ENCODE measurements around the gene OR4D2.

Gene OR4D2

GRCh38 chr17:58176200-58176599 is 9.4 kb downstream of the OR4D2 start:
- no peak for DNase-seq (ENCODE audit: extremely low spot score)
- ChIA-PET POLR2A (no interaction called here), CTCF (no interaction called here)
- TF ChIP-seq FOXK2 (IDR thresholded peaks at IDR 0.05) (no peak), NFRKB (IDR thresholded peaks at IDR 0.05) (no peak), CTBP1 (IDR thresholded peaks at IDR 0.05; ENCODE audit: borderline replicate concordance) (no peak), SP1 (IDR thresholded peaks at IDR 0.05) (no peak), L3MBTL2 (conservative IDR thresholded peaks at IDR 0.05) (no peak), HDGF (IDR thresholded peaks at IDR 0.05; ENCODE audit: borderline replicate concordance) (no peak), LEF1 (IDR thresholded peaks at IDR 0.05; ENCODE audit: borderline replicate concordance) (no peak), ZNF384 (IDR thresholded peaks at IDR 0.05) (no peak), BHLHE40 (IDR thresholded peaks at IDR 0.05; ENCODE audit: borderline replicate concordance) (no peak), FOXA1 (IDR thresholded peaks at IDR 0.05) (no peak), ELF4 (IDR thresholded peaks at IDR 0.05) (no peak), SUZ12 (IDR thresholded peaks at IDR 0.05) (no peak), TARDBP (IDR thresholded peaks at IDR 0.05) (no peak), ARNT (IDR thresholded peaks at IDR 0.05) (no peak)
- TF ChIP-seq, protein P1, sequence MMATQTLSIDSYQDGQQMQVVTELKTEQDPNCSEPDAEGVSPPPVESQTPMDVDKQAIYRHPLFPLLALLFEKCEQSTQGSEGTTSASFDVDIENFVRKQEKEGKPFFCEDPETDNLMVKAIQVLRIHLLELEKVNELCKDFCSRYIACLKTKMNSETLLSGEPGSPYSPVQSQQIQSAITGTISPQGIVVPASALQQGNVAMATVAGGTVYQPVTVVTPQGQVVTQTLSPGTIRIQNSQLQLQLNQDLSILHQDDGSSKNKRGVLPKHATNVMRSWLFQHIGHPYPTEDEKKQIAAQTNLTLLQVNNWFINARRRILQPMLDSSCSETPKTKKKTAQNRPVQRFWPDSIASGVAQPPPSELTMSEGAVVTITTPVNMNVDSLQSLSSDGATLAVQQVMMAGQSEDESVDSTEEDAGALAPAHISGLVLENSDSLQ (IDR thresholded peaks at IDR 0.05) = no peak

GRCh38 chr17:58181796-58182195 is 15.0 kb downstream of the OR4D2 start:
- TF ChIP-seq LEF1 (IDR thresholded peaks at IDR 0.05; ENCODE audit: borderline replicate concordance) (no peak), FOXM1 (IDR thresholded peaks at IDR 0.05; ENCODE audit: borderline replicate concordance) (no peak), TARDBP (IDR thresholded peaks at IDR 0.05) (no peak), HDGF (IDR thresholded peaks at IDR 0.05; ENCODE audit: borderline replicate concordance) (no peak), ELF4 (IDR thresholded peaks at IDR 0.05) (no peak), SUZ12 (IDR thresholded peaks at IDR 0.05) (no peak), NFRKB (IDR thresholded peaks at IDR 0.05) (no peak), CTBP1 (IDR thresholded peaks at IDR 0.05; ENCODE audit: borderline replicate concordance) (no peak), BHLHE40 (IDR thresholded peaks at IDR 0.05; ENCODE audit: borderline replicate concordance) (no peak), SP1 (IDR thresholded peaks at IDR 0.05) (no peak)
- CTCF ChIA-PET = no interaction called here
- DNase-seq (ENCODE audit: extremely low spot score) = no peak
- POLR2A ChIA-PET = no interaction called here

- CTCF ChIA-PET = no interaction called here
- DNase-seq (ENCODE audit: extremely low spot score) = no peak
These were observed 16.7 kb downstream of the OR4D2 start for GRCh38 chr17:58183514-58183913.

DNA sequence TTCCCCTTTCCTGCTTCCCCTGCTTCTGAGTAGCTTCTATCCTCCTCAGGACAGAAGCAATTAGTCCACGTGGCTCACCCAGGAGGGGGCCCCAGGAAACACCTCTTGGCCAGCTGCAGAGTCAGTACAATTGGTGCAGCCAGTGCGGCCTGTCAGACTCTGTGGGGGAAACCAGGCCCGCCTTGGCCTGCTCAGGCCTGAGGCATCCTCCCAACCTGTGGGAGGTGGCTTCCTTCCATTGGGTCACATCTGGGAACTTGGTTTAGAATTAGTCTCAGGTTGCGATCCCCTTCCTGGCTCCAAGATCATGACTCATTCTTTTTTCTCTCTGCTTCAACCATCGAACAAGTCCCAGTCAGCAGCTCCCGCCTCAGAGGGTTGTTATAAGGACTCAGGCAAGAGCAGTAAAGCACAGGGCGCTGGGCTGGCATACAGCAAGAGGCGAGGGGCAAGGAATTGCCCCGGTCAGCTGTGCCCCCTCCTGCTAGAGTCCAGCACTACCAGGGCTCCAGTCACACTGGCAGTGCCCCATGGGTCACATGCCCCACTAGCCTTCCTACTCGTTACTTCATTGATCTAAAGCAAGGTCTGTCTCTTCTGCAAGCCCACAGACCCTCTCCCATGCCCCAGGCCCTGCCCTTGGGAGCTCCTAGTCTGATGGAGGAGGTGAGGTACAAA is 17.7 kb downstream of the OR4D2 start:
- TF ChIP-seq FOXM1 (IDR thresholded peaks at IDR 0.05; ENCODE audit: borderline replicate concordance) = no peak
- no peak for TF ChIP-seq ELF4 (IDR thresholded peaks at IDR 0.05)
- TF ChIP-seq CTBP1 (IDR thresholded peaks at IDR 0.05; ENCODE audit: borderline replicate concordance) = no peak
- CTCF ChIA-PET = interaction anchor here (0.6 to 0.8 kb wide), 2 partner anchors 16 to 69 kb away, joined by 4 read pairs; no protein-coding TSS in a partner anchor
- peak; percentile 22 for DNase-seq (ENCODE audit: extremely low spot score)
- POLR2A ChIA-PET = no interaction called here

More at GRCh38 chr17:58183514-58183913, 16.7 kb downstream of the OR4D2 start:
- POLR2A ChIA-PET = no interaction called here
- TF ChIP-seq FOXK2 (IDR thresholded peaks at IDR 0.05) (no peak), HDGF (IDR thresholded peaks at IDR 0.05; ENCODE audit: borderline replicate concordance) (no peak), ZNF384 (IDR thresholded peaks at IDR 0.05) (no peak), FOXM1 (IDR thresholded peaks at IDR 0.05; ENCODE audit: borderline replicate concordance) (no peak), L3MBTL2 (conservative IDR thresholded peaks at IDR 0.05) (no peak), TARDBP (IDR thresholded peaks at IDR 0.05) (no peak), ARNT (IDR thresholded peaks at IDR 0.05) (no peak), SUZ12 (IDR thresholded peaks at IDR 0.05) (no peak), FOXA1 (IDR thresholded peaks at IDR 0.05) (no peak), CTBP1 (IDR thresholded peaks at IDR 0.05; ENCODE audit: borderline replicate concordance) (no peak), ELF4 (IDR thresholded peaks at IDR 0.05) (no peak), NFRKB (IDR thresholded peaks at IDR 0.05) (no peak), LEF1 (IDR thresholded peaks at IDR 0.05; ENCODE audit: borderline replicate concordance) (no peak), SP1 (IDR thresholded peaks at IDR 0.05) (no peak), BHLHE40 (IDR thresholded peaks at IDR 0.05; ENCODE audit: borderline replicate concordance) (no peak)
- TF ChIP-seq, protein P1 (IDR thresholded peaks at IDR 0.05) = no peak

DNA sequence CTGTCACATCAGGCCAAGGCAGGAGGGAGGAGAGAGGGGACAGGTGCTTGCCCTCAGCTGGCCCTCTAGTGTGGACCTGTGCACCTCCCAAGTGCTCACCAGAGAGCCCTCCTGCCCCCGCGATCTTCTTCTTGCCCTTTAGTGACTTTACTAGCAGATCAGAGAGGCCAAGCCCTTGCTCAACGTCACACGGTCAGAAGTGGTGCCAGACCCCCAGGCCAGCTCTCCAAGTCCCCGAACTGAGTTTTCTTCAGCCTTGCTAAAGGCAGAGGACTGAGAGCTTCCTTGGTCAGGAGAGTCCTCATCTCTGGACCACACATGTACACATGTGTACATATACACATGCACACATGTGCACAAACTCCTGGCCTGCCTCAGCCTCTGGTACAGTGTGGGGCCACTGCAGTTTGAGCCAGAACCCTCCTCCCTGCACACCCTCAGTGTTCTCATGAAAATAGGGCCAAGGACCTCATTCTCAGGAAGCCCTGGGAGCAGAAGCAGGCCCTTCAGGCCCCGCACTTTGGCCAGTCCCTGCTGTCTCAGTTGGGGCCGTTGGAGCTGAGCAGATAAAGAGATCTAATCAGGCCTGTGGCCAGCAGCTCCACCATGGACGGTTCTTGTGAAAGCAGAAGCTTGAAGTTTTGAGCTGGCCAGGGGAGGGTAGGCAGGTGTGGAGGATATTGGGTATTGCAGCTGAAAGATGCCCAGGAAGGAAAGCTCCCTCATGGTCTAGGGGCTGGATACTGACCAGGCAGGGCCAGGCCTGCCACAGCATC is 18.4 kb downstream of the OR4D2 start:
- POLR2A ChIA-PET = no interaction called here
- no peak for TF ChIP-seq ARNT (IDR thresholded peaks at IDR 0.05)
- CTCF ChIA-PET = no interaction called here
- DNase-seq (ENCODE audit: extremely low spot score) = no peak

DNA sequence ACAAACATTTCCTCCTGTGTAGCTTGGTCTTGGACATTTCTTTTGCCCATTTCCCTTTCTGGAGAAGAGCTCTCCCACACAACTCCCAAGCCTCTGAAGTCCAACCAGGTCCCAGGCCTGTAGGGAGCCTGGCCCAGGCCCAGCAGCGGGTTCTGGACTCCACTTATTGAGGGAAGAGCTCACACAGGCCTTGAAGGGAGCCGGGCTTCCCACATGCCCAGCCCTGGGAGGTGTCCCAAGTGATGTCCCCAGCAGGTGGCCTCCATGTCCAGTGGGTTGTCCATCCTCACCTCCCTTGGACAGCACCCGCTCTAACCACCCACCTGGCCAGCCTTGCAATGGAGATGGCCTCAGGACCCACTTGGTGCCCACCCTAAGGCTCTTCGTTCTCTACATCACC is 19.8 kb downstream of the OR4D2 start:
- TF ChIP-seq NFRKB (IDR thresholded peaks at IDR 0.05) (no peak), L3MBTL2 (conservative IDR thresholded peaks at IDR 0.05) (no peak), SUZ12 (IDR thresholded peaks at IDR 0.05) (no peak), FOXM1 (IDR thresholded peaks at IDR 0.05; ENCODE audit: borderline replicate concordance) (no peak), ELF4 (IDR thresholded peaks at IDR 0.05) (no peak), LEF1 (IDR thresholded peaks at IDR 0.05; ENCODE audit: borderline replicate concordance) (no peak), HDGF (IDR thresholded peaks at IDR 0.05; ENCODE audit: borderline replicate concordance) (no peak), TARDBP (IDR thresholded peaks at IDR 0.05) (no peak), SP1 (IDR thresholded peaks at IDR 0.05) (no peak), CTBP1 (IDR thresholded peaks at IDR 0.05; ENCODE audit: borderline replicate concordance) (no peak), BHLHE40 (IDR thresholded peaks at IDR 0.05; ENCODE audit: borderline replicate concordance) (no peak), FOXA1 (IDR thresholded peaks at IDR 0.05) (no peak), FOXK2 (IDR thresholded peaks at IDR 0.05) (no peak), ZNF384 (IDR thresholded peaks at IDR 0.05) (no peak), ARNT (IDR thresholded peaks at IDR 0.05) (no peak)
- TF ChIP-seq, protein P1 (IDR thresholded peaks at IDR 0.05) = no peak
- POLR2A ChIA-PET = no interaction called here
- no peak for DNase-seq (ENCODE audit: extremely low spot score)
- CTCF ChIA-PET = no interaction called here

All from HEK293T (cell line).